Measurements from ENCODE around the gene LRRC75A. TPM values are rescaled to one million over a fixed set of nuclear protein-coding genes. Genes with fewer than 3 reads are reported as not detected.
"Not testable (repeated sequence)": the region's sequence is repeated elsewhere in the genome, so short reads cannot be mapped to it uniquely, and the experiment has no call there.

The LRRC75A gene
- total and polyA plus RNA-seq, 2 of the 8 experiments (the other 6 are each of a cell fraction or from before 2014, with no cell fraction given): 9.7 to 9.9 TPM

- not testable (repeated sequence) for H3K23me2 ChIP-seq (ENCODE audit: low read depth, low read length); H3K4me1 ChIP-seq (replicated peaks in 1 of 4; ENCODE audit: control insufficient read depth in 3 of 4, insufficient read depth in 4 of 4, low read length in 3 of 4); H3K36me3 ChIP-seq (ENCODE audit: control insufficient read depth in 2 of 4, insufficient read depth in 4 of 4, low read length in 3 of 4); H4K20me1 ChIP-seq (replicated peaks in 1 of 2; ENCODE audit: control insufficient read depth in 1 of 2, insufficient read depth in 2 of 2, low read length in 2 of 2); DNase-seq (ENCODE audit: low read depth in 1 of 2, low spot score in 2 of 2); H3K4me3 ChIP-seq (ENCODE audit: extremely low read depth in 1 of 4, insufficient read depth in 2 of 4, low read depth in 3 of 4, low read length in 4 of 4); H2BK20ac ChIP-seq (ENCODE audit: low read length); H3K23ac ChIP-seq (ENCODE audit: insufficient read length); H4K91ac ChIP-seq (replicated peaks; ENCODE audit: insufficient read length, low read length); H2BK120ac ChIP-seq (replicated peaks; ENCODE audit: low read depth, low read length); FAIRE-seq; H4K8ac ChIP-seq (ENCODE audit: extremely low read depth, insufficient read depth, low read length); H3K79me1 ChIP-seq (ENCODE audit: low read depth, low read length); H3K9me3 ChIP-seq (ENCODE audit: insufficient read depth in 2 of 2, low read depth in 1 of 2, low read length in 1 of 2); H2BK5ac ChIP-seq (ENCODE audit: low read depth, low read length); H4K5ac ChIP-seq (ENCODE audit: insufficient read length, low read depth, low read length); H3K79me2 ChIP-seq (ENCODE audit: control insufficient read depth in 1 of 2, insufficient read depth in 2 of 2, low read length in 2 of 2); H3K4me2 ChIP-seq (ENCODE audit: insufficient read depth in 1 of 2, low read depth in 2 of 2, low read length in 2 of 2); H2BK15ac ChIP-seq (ENCODE audit: low read length); H3K14ac ChIP-seq (ENCODE audit: insufficient read length); H3K18ac ChIP-seq (ENCODE audit: extremely low read depth, low read length); H3K56ac ChIP-seq (replicated peaks; ENCODE audit: insufficient read length, low read depth, low read length); H3K27me3 ChIP-seq (replicated peaks in 1 of 4; ENCODE audit: control insufficient read depth in 3 of 4, extremely low read depth in 1 of 4, insufficient read depth in 3 of 4, low read length in 3 of 4); H3K9ac ChIP-seq (replicated peaks in 1 of 4; ENCODE audit: extremely low read depth in 1 of 4, low read depth in 3 of 4, low read length in 3 of 4); H2AK5ac ChIP-seq (ENCODE audit: low read depth, low read length); H3K4ac ChIP-seq (replicated peaks; ENCODE audit: insufficient read length, low read depth, low read length); H2AFZ ChIP-seq (ENCODE audit: low read length); H2BK12ac ChIP-seq (ENCODE audit: low read depth, low read length); H3K27ac ChIP-seq (ENCODE audit: low read depth, low read length)
- ChIA-PET CTCF (ENCODE audit: partially characterized antibody) (interaction anchor here (0.6 to 3.1 kb wide), 4 partner anchors 23 to 107 kb away, joined by 3 to 8 read pairs (median 3); partner anchors contain the start of gene TRPV2), POLR2A (ENCODE audit: partially characterized antibody) (interaction anchor here (0.6 to 1.9 kb wide), 3 partner anchors 12 to 25 kb away, joined by 3 to 7 read pairs (median 3); partner anchors contain the start of gene UBB)
- 88% methylated on average over 11 of the region's 11 CpGs; no CpG with 5 or more reads in 1 of the 2 experiments for WGBS, 2 experiments (ENCODE audit: extremely low coverage in 1 of 2, insufficient coverage in 1 of 2, insufficient read length in 1 of 2, insufficient replicate concordance in 2 of 2, low coverage in 1 of 2, low lambda C conversion rate in 2 of 2, missing lambda C conversion rate in 1 of 2)
Observed at GRCh38 chr17:16392491-16392890, 99.5 kb downstream of the LRRC75A start.

Small RNAs within 50 kb of the gene (small RNA-seq; reads per million reads assigned to genes)
- gene SNORD49A (ENCODE audit: insufficient read depth) (not detected), gene SNORD65 (ENCODE audit: insufficient read depth) (not detected)

Other genes starting within 250 kb of the LRRC75A start
- 249 and 255 TPM in 2 replicates for gene CENPV, start 138.7 kb downstream of the LRRC75A start, total RNA-seq (2021; fragmentation: NEBNext Ultra II Directional; extraction: Animal tissue kit (Norgen Biotek cat#: 25700))
- 241 and 260 TPM in 2 replicates for gene CENPV, start 138.7 kb downstream of the LRRC75A start, polyA plus RNA-seq (2011; rRNA removed)
- 1,585 and 1,597 TPM in 2 replicates for gene UBB, start 111.1 kb downstream of the LRRC75A start, total RNA-seq (2021; fragmentation: NEBNext Ultra II Directional; extraction: Animal tissue kit (Norgen Biotek cat#: 25700))
- gene UBB, start 111.1 kb downstream of the LRRC75A start, polyA plus RNA-seq (2011; rRNA removed): 1,439 and 1,605 TPM in 2 replicates
- 1.6 and 2.1 TPM in 2 replicates for gene TRPV2, start 76.6 kb downstream of the LRRC75A start, total RNA-seq (2021; fragmentation: NEBNext Ultra II Directional; extraction: Animal tissue kit (Norgen Biotek cat#: 25700))
- gene TRPV2, start 76.6 kb downstream of the LRRC75A start, polyA plus RNA-seq (2011; rRNA removed): 1.7 and 1.8 TPM in 2 replicates
- 5.6 and 6.2 TPM in 2 replicates for gene ZNF287, start 77.0 kb upstream of the LRRC75A start, total RNA-seq (2021; fragmentation: NEBNext Ultra II Directional; extraction: Animal tissue kit (Norgen Biotek cat#: 25700))
- gene ZNF287, start 77.0 kb upstream of the LRRC75A start, polyA plus RNA-seq (2011; rRNA removed): 1.7 TPM in 2 replicates
- 2.5 and 2.7 TPM in 2 replicates for gene ZNF624, start 161.7 kb upstream of the LRRC75A start, total RNA-seq (2021; fragmentation: NEBNext Ultra II Directional; extraction: Animal tissue kit (Norgen Biotek cat#: 25700))
- gene ZNF624, start 161.7 kb upstream of the LRRC75A start, polyA plus RNA-seq (2011; rRNA removed): 0.39 and 1.0 TPM in 2 replicates
- 1.6 and 1.7 TPM in 2 replicates for gene CCDC144A, start 198.0 kb upstream of the LRRC75A start, total RNA-seq (2021; fragmentation: NEBNext Ultra II Directional; extraction: Animal tissue kit (Norgen Biotek cat#: 25700))
- gene CCDC144A, start 198.0 kb upstream of the LRRC75A start, polyA plus RNA-seq (2011; rRNA removed): 0.31 and 0.35 TPM in 2 replicates

Data from H1 (cell line).